HCT116 (cell line): ENCODE measurements around the gene ZC4H2. TPM values are rescaled to one million over a fixed set of nuclear protein-coding genes. Genes with fewer than 3 reads are reported as not detected.

ENCODE experiments used
- ATAC-seq: fragments of 200-7000 bp; cut with Tn5 transposase; 2 replicates; pipeline ENCODE4 v1.9.1; 2020; ENCODE audit warnings: mild to moderate bottlenecking, moderate library complexity
- BruUV-seq: library from RNA; stranded (reverse); fragments of 400-500 nt; replicated peaks from 2 replicates; lab custom pipeline; 2021; lab: Mats Ljungman, UMichigan
- CTCF ChIA-PET: fragments of 300-600 bp; sonication (Branson Sonifier 250); formaldehyde crosslinking; loops from one replicate; lab custom pipeline; 2021; ENCODE audit warnings: antibody characterized with exemption; lab: Charles Lee
- POLR2A ChIA-PET: fragments of 300-600, 350-600 bp; sonication (Branson Sonifier 250); formaldehyde crosslinking; loops from one replicate; lab custom pipeline; 2021; ENCODE audit warnings: antibody characterized with exemption; lab: Charles Lee
- RAD21 ChIA-PET, 2 experiments: fragments of 300-600 bp; sonication (Branson Sonifier 250); formaldehyde crosslinking; loops; one replicate each; lab custom pipeline; 2023; ENCODE audit warnings: low total read pairs in 2 of 2; ENCODE audit not compliant: uncharacterized antibody in 2 of 2, unreplicated experiment in 2 of 2, low non-redundant PET in 1 of 2; lab: Charles Lee
- DNase-seq: peaks from one replicate; pipeline ENCODE4 v3.0.0-alpha.2; 2010; ENCODE audit warnings: low read depth, low spot score
- H2AFZ ChIP-seq: fragments of 200-600 bp; shearing (Covaris generic), sonication (generic); 2 replicates; pipeline ENCODE4 v1.6.1; 2017; ENCODE audit warnings: low read depth, mixed run types, mixed read lengths, antibody characterized with exemption, low read length; ENCODE audit not compliant: poor library complexity, severe bottlenecking
- H3K27ac ChIP-seq: 2 replicates; pipeline ENCODE4 v1.5.1; 2012; ENCODE audit warnings: low read depth, low read length
- H3K27me3 ChIP-seq: fragments of 200-600 bp; sonication (generic); 2 replicates; pipeline ENCODE4 v1.6.1; 2016; ENCODE audit warnings: mixed run types, low read length, mixed read lengths; ENCODE audit not compliant: insufficient read depth
- H3K36me3 ChIP-seq, 2 experiments: fragments of 200-500 bp in 1 of 2; fragments of 200-600 bp in 1 of 2; sonication (Bioruptor generic) in 1 of 2; sonication (generic) in 1 of 2; 2 replicates each; pipeline versions ENCODE4 v1.5.1 to v1.6.1; 2014 to 2016; ENCODE audit warnings: low read length in 2 of 2, inconsistent platforms in 1 of 2, mixed read lengths in 1 of 2, mixed run types in 1 of 2; ENCODE audit not compliant: insufficient read depth in 2 of 2, control insufficient read depth in 1 of 2
- H3K4me1 ChIP-seq, 2 experiments: fragments of 200-600 bp in 1 of 2; sonication (generic) in 1 of 2; 2 replicates each; pipeline versions ENCODE4 v1.5.1 to v1.6.1; 2012 to 2017; ENCODE audit warnings: low read length in 2 of 2, inconsistent platforms in 1 of 2, mild to moderate bottlenecking in 1 of 2, mixed read lengths in 1 of 2, mixed run types in 1 of 2, moderate library complexity in 1 of 2; ENCODE audit not compliant: insufficient read depth in 2 of 2, control insufficient read depth in 1 of 2
- H3K4me2 ChIP-seq: fragments of 200-600 bp; sonication (generic); 2 replicates; pipeline ENCODE4 v1.6.1; 2017; ENCODE audit warnings: mixed run types, low read length, mixed read lengths
- H3K4me3 ChIP-seq, 2 experiments: fragments of 200-600 bp in 1 of 2; sonication (generic) in 1 of 2; replicated peaks in 1 of 2; 2 replicates each; pipeline ENCODE4 v1.5.1; 2011 to 2016; ENCODE audit warnings: low read length in 2 of 2, control low read depth in 1 of 2, low read depth in 1 of 2, mild to moderate bottlenecking in 1 of 2, mixed read lengths in 1 of 2, mixed run types in 1 of 2
- H3K79me2 ChIP-seq: fragments of 200-600 bp; sonication (generic); 2 replicates; pipeline ENCODE4 v1.6.1; 2017; ENCODE audit warnings: mild to moderate bottlenecking, mixed run types, low read length, moderate library complexity, mixed read lengths; ENCODE audit not compliant: insufficient read depth
- H3K9ac ChIP-seq: fragments of 200-600 bp; sonication (generic); 2 replicates; pipeline ENCODE4 v1.6.1; 2016; ENCODE audit warnings: low read length, mixed read lengths
- H3K9me2 ChIP-seq: fragments of 200-600 bp; sonication (generic), shearing (Covaris generic); 2 replicates; pipeline ENCODE4 v1.6.1; 2017; ENCODE audit warnings: mixed run types, mild to moderate bottlenecking, moderate library complexity; ENCODE audit not compliant: insufficient read depth
- H3K9me3 ChIP-seq, 2 experiments: fragments of 200-500 bp in 1 of 2; fragments of 200-600 bp in 1 of 2; sonication (Bioruptor generic) in 1 of 2; sonication (generic) in 1 of 2; 2 replicates each; pipeline ENCODE4 v1.6.1; 2014 to 2017; ENCODE audit warnings: low read length in 2 of 2, mixed read lengths in 2 of 2, inconsistent platforms in 1 of 2, low read depth in 1 of 2, mild to moderate bottlenecking in 1 of 2, mixed run types in 1 of 2, moderate library complexity in 1 of 2; ENCODE audit not compliant: control insufficient read depth in 1 of 2, insufficient read depth in 1 of 2
- H4K20me1 ChIP-seq: fragments of 200-600 bp; sonication (generic), shearing (Covaris generic); 2 replicates; pipeline ENCODE4 v1.6.1; 2017; ENCODE audit warnings: mixed run types, mild to moderate bottlenecking, moderate library complexity; ENCODE audit not compliant: insufficient read depth
- CBX3 ChIP-seq: IDR thresholded peaks from 2 replicates; pipeline ENCODE4 v1.6.1; 2012; ENCODE audit warnings: low read depth
- CEBPB ChIP-seq: IDR thresholded peaks from 2 replicates; pipeline ENCODE4 v1.6.1; 2012; ENCODE audit warnings: low read depth
- EGR1 ChIP-seq: IDR thresholded peaks from 2 replicates; pipeline ENCODE4 v1.6.1; 2012; ENCODE audit warnings: low read depth
- ELF1 ChIP-seq: IDR thresholded peaks from 2 replicates; pipeline ENCODE4 v1.6.1; 2012; ENCODE audit warnings: low read depth, borderline replicate concordance
- FOSL1 ChIP-seq: IDR thresholded peaks from 2 replicates; pipeline ENCODE4 v1.6.1; 2012; ENCODE audit warnings: low read depth
- JUND ChIP-seq: IDR thresholded peaks from 2 replicates; pipeline ENCODE4 v1.6.1; 2012
- POLR2A ChIP-seq: IDR thresholded peaks from 2 replicates; pipeline ENCODE4 v1.7.0; 2011; ENCODE audit warnings: borderline replicate concordance; ENCODE audit not compliant: insufficient read depth, insufficient read length; ENCODE audit errors: extremely low read depth
- RAD21 ChIP-seq: IDR thresholded peaks from 2 replicates; pipeline ENCODE4 v1.6.1; 2012; ENCODE audit warnings: low read depth, mild to moderate bottlenecking
- SP1 ChIP-seq: IDR thresholded peaks from 2 replicates; pipeline ENCODE4 v1.6.1; 2012; ENCODE audit warnings: low read depth
- SRF ChIP-seq: IDR thresholded peaks from 2 replicates; pipeline ENCODE4 v1.6.1; 2012; ENCODE audit warnings: low read depth
- TCF7L2 ChIP-seq: IDR thresholded peaks from 2 replicates; pipeline ENCODE4 v1.7.0; 2011; ENCODE audit warnings: borderline replicate concordance, inconsistent platforms; ENCODE audit not compliant: insufficient read depth, insufficient read length; ENCODE audit errors: extremely low read depth
- YY1 ChIP-seq: IDR thresholded peaks from 2 replicates; pipeline ENCODE4 v1.6.1; 2011; ENCODE audit warnings: low read length, low read depth, moderate library complexity, mild to moderate bottlenecking; ENCODE audit not compliant: insufficient replicate concordance; ENCODE audit errors: extremely low read depth
- ZFX ChIP-seq: fragments of 450-650 bp; IDR thresholded peaks from 2 replicates; pipeline ENCODE4 v1.6.1; 2017
- ZNF274 ChIP-seq: fragments of 200-500 bp; sonication (Bioruptor generic); IDR thresholded peaks from 2 replicates; pipeline ENCODE4 v1.6.1; 2014; ENCODE audit warnings: mild to moderate bottlenecking, low read depth, low read length, inconsistent platforms
- intact Hi-C: fragments of 100-400 bp; cut with micrococcal nuclease; formaldehyde crosslinking; loops from 2 replicates; pipeline ENCODE4 v1.10.0; 2022
- total RNA-seq: library from RNA; stranded (reverse); gene quantifications from one replicate; pipeline ENCODE4 v1.2.1, GENCODE V29; 2021; ENCODE audit not compliant: unreplicated experiment
- TF ChIP-seq, protein P1 (sequence below), 3 experiments: fragments of 200-600 bp in 1 of 3; sonication (generic) in 1 of 3; IDR thresholded peaks in 2 of 3; conservative IDR thresholded peaks in 1 of 3; 2 replicates each; pipeline ENCODE4 v1.5.1; 2012 to 2017; ENCODE audit warnings: low read depth in 2 of 3, low read length in 2 of 3, antibody characterized with exemption in 1 of 3, borderline replicate concordance in 1 of 3, control low read depth in 1 of 3, mild to moderate bottlenecking in 1 of 3, mixed read lengths in 1 of 3, mixed run types in 1 of 3, moderate library complexity in 1 of 3; ENCODE audit not compliant: insufficient read depth in 1 of 3
- TF ChIP-seq, protein P2 (sequence below): IDR thresholded peaks from 2 replicates; pipeline ENCODE4 v1.6.1; 2012
- TF ChIP-seq, protein P3 (sequence below): IDR thresholded peaks from 2 replicates; pipeline ENCODE4 v1.6.1; 2011; ENCODE audit warnings: mild to moderate bottlenecking, low read length, moderate library complexity; ENCODE audit not compliant: insufficient replicate concordance; ENCODE audit errors: extremely low read depth

Gene ZC4H2
- total RNA-seq, 1 experiment from 2014 or later = 8.8 TPM

DNA sequence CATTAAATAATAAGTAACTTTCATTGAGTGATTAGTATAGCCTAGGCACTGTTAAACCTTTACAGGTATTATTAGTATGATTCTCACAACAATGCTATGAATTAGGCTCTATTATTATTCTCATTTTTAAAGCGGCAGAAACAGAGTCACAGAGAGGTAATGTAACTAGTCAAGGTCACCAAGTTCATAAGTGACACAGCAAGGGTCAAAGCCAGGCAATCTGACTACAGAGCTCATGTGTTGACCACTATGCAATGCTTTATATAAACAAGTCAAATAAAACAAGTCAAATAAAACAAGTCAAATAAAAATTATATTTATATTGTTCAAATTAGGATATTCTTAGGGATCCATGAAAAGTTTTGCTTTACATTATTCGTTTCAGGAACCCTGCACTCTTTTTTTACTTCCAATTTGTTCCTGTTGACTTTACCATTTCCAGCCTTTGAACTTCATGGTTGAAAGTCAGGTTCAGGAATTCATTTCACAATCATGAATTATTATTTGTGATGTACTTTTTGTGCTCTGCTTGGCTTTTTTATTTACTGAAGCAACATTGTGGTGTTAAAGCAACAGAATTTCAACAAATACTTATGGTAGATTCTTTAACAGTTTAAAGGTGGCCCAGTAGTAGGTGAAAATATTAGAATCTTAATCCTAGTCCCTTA lies 18.0 kb upstream of the ZC4H2 start:
- no peak for DNase-seq
- Histone ChIP-seq H2AFZ (no peak overlapping the region), H3K4me3 (no peak overlapping the region), H3K4me2 (no peak overlapping the region), H3K27ac (no peak overlapping the region), H4K20me1 (no peaks in the 10 kb centered on the region), H3K9ac (no peak overlapping the region), H3K36me3 (no peaks in the 10 kb centered on the region), H3K79me2 (no peaks in the 10 kb centered on the region), H3K9me3 (no peaks in the 10 kb centered on the region), H3K4me1 (no peaks in the 10 kb centered on the region), H3K27me3 (no peaks in the 10 kb centered on the region; the same call in 1 of the 2 replicates), H3K9me2 (no peaks in the 10 kb centered on the region)
- intact Hi-C loops = no loop called here
- CTCF ChIA-PET = no interaction called here
- TF ChIP-seq EGR1 (no peak), SP1 (no peak), RAD21 (no peak), TCF7L2 (no peak), CEBPB (no peak), CBX3 (no peak), ZNF274 (no peak), POLR2A (no peak), ZFX (no peak), ELF1 (no peak), JUND (no peak), YY1 (no peak), FOSL1 (no peak), SRF (no peak)
- TF ChIP-seq, protein P1, sequence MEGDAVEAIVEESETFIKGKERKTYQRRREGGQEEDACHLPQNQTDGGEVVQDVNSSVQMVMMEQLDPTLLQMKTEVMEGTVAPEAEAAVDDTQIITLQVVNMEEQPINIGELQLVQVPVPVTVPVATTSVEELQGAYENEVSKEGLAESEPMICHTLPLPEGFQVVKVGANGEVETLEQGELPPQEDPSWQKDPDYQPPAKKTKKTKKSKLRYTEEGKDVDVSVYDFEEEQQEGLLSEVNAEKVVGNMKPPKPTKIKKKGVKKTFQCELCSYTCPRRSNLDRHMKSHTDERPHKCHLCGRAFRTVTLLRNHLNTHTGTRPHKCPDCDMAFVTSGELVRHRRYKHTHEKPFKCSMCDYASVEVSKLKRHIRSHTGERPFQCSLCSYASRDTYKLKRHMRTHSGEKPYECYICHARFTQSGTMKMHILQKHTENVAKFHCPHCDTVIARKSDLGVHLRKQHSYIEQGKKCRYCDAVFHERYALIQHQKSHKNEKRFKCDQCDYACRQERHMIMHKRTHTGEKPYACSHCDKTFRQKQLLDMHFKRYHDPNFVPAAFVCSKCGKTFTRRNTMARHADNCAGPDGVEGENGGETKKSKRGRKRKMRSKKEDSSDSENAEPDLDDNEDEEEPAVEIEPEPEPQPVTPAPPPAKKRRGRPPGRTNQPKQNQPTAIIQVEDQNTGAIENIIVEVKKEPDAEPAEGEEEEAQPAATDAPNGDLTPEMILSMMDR (IDR thresholded peaks at IDR 0.05 in 2 of 3, conservative IDR thresholded peaks at IDR 0.05 in 1 of 3; ENCODE audit: borderline replicate concordance in 1 of 3, insufficient read depth in 1 of 3, low read depth in 2 of 3, low read length in 2 of 3) = no peak
- TF ChIP-seq, protein P2, sequence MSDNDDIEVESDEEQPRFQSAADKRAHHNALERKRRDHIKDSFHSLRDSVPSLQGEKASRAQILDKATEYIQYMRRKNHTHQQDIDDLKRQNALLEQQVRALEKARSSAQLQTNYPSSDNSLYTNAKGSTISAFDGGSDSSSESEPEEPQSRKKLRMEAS = no peak
- TF ChIP-seq, protein P3, sequence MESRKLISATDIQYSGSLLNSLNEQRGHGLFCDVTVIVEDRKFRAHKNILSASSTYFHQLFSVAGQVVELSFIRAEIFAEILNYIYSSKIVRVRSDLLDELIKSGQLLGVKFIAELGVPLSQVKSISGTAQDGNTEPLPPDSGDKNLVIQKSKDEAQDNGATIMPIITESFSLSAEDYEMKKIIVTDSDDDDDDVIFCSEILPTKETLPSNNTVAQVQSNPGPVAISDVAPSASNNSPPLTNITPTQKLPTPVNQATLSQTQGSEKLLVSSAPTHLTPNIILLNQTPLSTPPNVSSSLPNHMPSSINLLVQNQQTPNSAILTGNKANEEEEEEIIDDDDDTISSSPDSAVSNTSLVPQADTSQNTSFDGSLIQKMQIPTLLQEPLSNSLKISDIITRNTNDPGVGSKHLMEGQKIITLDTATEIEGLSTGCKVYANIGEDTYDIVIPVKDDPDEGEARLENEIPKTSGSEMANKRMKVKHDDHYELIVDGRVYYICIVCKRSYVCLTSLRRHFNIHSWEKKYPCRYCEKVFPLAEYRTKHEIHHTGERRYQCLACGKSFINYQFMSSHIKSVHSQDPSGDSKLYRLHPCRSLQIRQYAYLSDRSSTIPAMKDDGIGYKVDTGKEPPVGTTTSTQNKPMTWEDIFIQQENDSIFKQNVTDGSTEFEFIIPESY = no peak
- RAD21 ChIA-PET = no interaction called here
- BruUV-seq = no TSS peak
- POLR2A ChIA-PET = no interaction called here
- no peak for ATAC-seq
